Adrenal gland (tissue), 12 donors: ENCODE results near the gene CYTH3. TPM values are rescaled to one million over a fixed set of nuclear protein-coding genes. Genes with fewer than 3 reads are reported as not detected.

Source experiments
- DNase-seq, 7 donors: peaks; one replicate each; pipeline ENCODE4 v3.0.0-alpha.2; 2019 to 2020
- H3K27ac ChIP-seq, 5 donors: fragments of 200-600 bp; sonication (generic) in 4 of 5; 1 replicate in 3 of 5; 2 replicates in 2 of 5; pipeline versions ENCODE4 v1.5.1 to v1.8.0; 2016 to 2020; ENCODE audit warnings: mild to moderate bottlenecking in 1 of 5
- H3K27me3 ChIP-seq: fragments of 200-600 bp; 2 replicates; pipeline ENCODE4 v1.8.0; 2021
- H3K36me3 ChIP-seq, 2 donors: fragments of 200-600 bp; replicated peaks in 1 of 2; 1 replicate in 1 of 2; 2 replicates in 1 of 2; pipeline versions ENCODE4 v1.5.1 to v1.8.0; 2018 to 2022
- H3K4me1 ChIP-seq, 2 donors: fragments of 200-600 bp; replicated peaks in 1 of 2; 1 replicate in 1 of 2; 2 replicates in 1 of 2; pipeline versions ENCODE4 v1.5.1 to v1.8.0; 2018 to 2021
- H3K4me3 ChIP-seq, 4 donors: fragments of 200-600 bp; sonication (generic) in 3 of 4; one replicate each; pipeline ENCODE4 v1.5.1; 2016 to 2018
- H3K9me3 ChIP-seq, 3 donors: fragments of 200-600 bp; sonication (generic) in 1 of 3; replicated peaks in 1 of 3; 1 replicate in 2 of 3; 2 replicates in 1 of 3; pipeline versions ENCODE4 v1.5.1 to v1.8.0; 2016 to 2021
- POLR2A ChIP-seq, 2 donors: fragments of 450-650 bp; IDR thresholded peaks; one replicate each; pipeline ENCODE4 v1.6.1; 2017; ENCODE audit warnings: antibody characterized with exemption in 2 of 2, mild to moderate bottlenecking in 2 of 2, moderate library complexity in 1 of 2
- whole genome bisulfite sequencing, 4 donors: extraction: QIAGEN DNeasy Blood & Tissue Kit in 2 of 4; methylation state at CpG; one replicate each; pipeline versions ENCODE4 v1.1.5 to v1.1.7; 2013 to 2017; 5-methylcytosine and 5-hydroxymethylcytosine counted together
- intact Hi-C, 2 donors: fragments of 100-400 bp; cut with DNase I; formaldehyde crosslinking; loops; one replicate each; pipeline versions ENCODE4 v1.14.1 to v1.15.0; 2022 to 2023
- polyA plus RNA-seq, 3 donors: library from polyadenylated mRNA; stranded (reverse); fragments of 200-250 nt in 2 of 3; fragments of 350-450 nt in 1 of 3; fragmentation: Illumina TruSeq in 1 of 3; extraction: RNeasy Lipid Tissue Mini Kit (QIAGEN cat#74804) in 1 of 3; gene quantifications; one replicate each; pipeline ENCODE4 v1.2.3, GENCODE V29; 2013 to 2014
- total RNA-seq, 9 donors: library from RNA; depleted of rRNA in 4 of 9; stranded (reverse); fragments of >200 nt in 4 of 9; fragments of 120-200 nt in 1 of 9; fragmentation: NEBNext Ultra II Directional in 1 of 9; extraction: Animal tissue kit (Norgen Biotek cat#: 25700) in 1 of 9; gene quantifications; one replicate each; pipeline versions ENCODE4 v1.1.0 to v1.2.4, GENCODE V29; 2013 to 2023
- TF ChIP-seq, protein P1 (sequence below), 6 experiments: fragments of 450-650 bp in 4 of 6; fragments of 200-600 bp in 2 of 6; sonication (generic) in 1 of 6; IDR thresholded peaks; 1 replicate in 5 of 6; 2 replicates in 1 of 6; pipeline versions ENCODE4 v1.5.1 to v1.8.0; 2016 to 2021; ENCODE audit warnings: antibody characterized with exemption in 6 of 6, mild to moderate bottlenecking in 2 of 6, moderate library complexity in 1 of 6
- donor health status: healthy with polysubstance abuse.
- donor health status: Bipolar disorder and iron deficiency.
- donor health status: DM: yes; HTN: yes; CAD: no.
- donor health status: DM: no; HTN: no; CAD: no.
- donor health status: DM: no; HTN: no; CAD: no.
- donor health status: DM: yes; HTN: yes; CAD: no.

Gene CYTH3
- total and polyA plus RNA-seq, 12 donors, result 7.9 to 34.3 (median 17.0) TPM

DNA sequence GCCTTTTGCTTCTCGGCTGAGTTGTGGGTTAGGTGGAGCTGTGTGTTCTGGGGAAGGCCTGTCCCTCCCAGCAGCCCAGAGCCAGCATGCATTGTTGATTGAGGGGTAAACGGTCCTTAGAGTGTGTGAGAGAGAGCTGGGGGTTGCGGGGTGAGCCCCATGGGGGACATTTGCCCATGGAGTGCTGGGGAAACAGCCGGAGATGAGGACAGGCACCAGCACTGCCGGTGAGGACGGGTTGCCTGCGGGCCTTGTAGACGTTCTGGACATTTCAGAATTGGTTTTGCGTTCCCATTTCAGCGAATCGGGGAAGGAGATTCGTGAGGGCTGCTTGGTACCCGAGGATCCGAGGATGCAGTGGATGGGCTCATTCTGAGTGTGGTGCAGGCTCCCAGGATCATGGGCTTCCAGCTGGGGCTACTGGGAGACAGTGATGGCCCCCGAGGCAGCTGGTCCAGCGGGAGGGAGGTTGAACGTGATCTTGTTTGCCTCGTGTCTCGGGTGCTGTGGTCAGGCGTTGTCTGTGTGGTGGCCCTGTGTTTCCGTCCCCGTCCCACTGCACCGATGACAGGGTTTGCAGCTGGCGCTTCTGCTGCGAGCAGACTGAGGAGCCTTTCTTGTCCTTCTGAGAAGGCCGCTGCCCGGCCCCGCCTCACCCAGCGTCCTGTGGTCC is 113.9 kb downstream of the CYTH3 start:
- peak in 1 of 7 donors; percentile 56 for DNase-seq
- TF ChIP-seq, protein P1, sequence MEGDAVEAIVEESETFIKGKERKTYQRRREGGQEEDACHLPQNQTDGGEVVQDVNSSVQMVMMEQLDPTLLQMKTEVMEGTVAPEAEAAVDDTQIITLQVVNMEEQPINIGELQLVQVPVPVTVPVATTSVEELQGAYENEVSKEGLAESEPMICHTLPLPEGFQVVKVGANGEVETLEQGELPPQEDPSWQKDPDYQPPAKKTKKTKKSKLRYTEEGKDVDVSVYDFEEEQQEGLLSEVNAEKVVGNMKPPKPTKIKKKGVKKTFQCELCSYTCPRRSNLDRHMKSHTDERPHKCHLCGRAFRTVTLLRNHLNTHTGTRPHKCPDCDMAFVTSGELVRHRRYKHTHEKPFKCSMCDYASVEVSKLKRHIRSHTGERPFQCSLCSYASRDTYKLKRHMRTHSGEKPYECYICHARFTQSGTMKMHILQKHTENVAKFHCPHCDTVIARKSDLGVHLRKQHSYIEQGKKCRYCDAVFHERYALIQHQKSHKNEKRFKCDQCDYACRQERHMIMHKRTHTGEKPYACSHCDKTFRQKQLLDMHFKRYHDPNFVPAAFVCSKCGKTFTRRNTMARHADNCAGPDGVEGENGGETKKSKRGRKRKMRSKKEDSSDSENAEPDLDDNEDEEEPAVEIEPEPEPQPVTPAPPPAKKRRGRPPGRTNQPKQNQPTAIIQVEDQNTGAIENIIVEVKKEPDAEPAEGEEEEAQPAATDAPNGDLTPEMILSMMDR (IDR thresholded peaks at IDR 0.05), result no peak
- TF ChIP-seq POLR2A (IDR thresholded peaks at IDR 0.05), result no peak
- WGBS, 4 donors, result 90 to 94% (median 92%) methylated on average over 21 to 29 of the region's 29 CpGs
- Histone ChIP-seq H3K27me3 (no peaks in the 10 kb centered on the region), H3K9me3 (no peaks in the 10 kb centered on the region), H3K27ac (no peak overlapping the region), H3K4me3 (no peak overlapping the region), H3K36me3 (peaks cover 0 to 45% of the 10 kb centered on the region in 2 donors), H3K4me1 (peaks cover 0 to 24% of the 10 kb centered on the region in 2 donors)
- intact Hi-C loops, result loop anchor here in 1 of 2 donors (5.0 kb wide), 1 partner anchor 169 kb away; no protein-coding TSS in a partner anchor

DNA sequence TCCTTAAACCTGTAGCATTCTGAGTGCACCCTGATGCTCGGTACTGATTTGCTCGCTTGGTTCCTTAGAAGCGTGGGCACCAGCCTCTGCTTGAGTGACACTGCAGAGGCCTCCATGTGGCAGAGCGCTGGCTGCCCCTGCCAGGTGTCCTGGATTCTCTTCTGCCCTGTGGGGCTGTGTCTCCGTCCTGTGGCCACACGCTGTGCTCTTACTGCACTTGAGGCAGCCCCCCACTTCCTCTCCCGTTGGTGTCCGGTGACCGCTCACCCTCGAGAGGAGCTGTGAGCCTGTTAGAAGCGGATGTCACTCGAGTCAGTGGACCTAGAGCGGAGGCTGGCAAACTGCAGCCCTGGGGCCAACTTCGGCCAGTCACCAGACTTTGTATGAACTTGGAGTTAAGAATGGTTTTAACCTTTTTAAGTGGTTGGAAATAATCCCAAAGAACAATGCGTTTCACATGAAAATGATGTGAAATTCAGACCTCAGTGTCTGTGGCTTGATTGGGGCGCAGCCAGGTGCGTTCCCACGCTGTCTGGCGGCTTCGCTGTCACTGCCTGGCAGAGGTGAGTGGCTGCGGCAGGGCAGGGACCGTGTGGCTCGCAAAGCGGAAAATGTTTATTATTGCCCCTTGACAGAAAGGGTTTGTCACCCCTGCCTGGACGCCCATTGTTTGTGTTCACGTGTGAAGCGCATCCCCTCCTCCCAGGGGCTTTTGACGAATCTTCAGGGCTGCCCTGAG is 114.6 kb downstream of the CYTH3 start:
- WGBS, 4 donors, result 93 to 95% (median 94%) methylated on average over 24 to 28 of the region's 28 CpGs
- intact Hi-C loops, result loop anchor here in 1 of 2 donors (5.0 kb wide), 1 partner anchor 169 kb away; no protein-coding TSS in a partner anchor
- Histone ChIP-seq H3K4me3 (no peak overlapping the region), H3K36me3 (peaks cover 0 to 51% of the 10 kb centered on the region in 2 donors), H3K9me3 (no peaks in the 10 kb centered on the region), H3K27ac (no peak overlapping the region), H3K27me3 (no peaks in the 10 kb centered on the region), H3K4me1 (peaks cover 0 to 24% of the 10 kb centered on the region in 2 donors)
- TF ChIP-seq, protein P1 (IDR thresholded peaks at IDR 0.05), result no peak
- no peak for TF ChIP-seq POLR2A (IDR thresholded peaks at IDR 0.05)
- peak in 1 of 7 donors; percentile 51 for DNase-seq

DNA sequence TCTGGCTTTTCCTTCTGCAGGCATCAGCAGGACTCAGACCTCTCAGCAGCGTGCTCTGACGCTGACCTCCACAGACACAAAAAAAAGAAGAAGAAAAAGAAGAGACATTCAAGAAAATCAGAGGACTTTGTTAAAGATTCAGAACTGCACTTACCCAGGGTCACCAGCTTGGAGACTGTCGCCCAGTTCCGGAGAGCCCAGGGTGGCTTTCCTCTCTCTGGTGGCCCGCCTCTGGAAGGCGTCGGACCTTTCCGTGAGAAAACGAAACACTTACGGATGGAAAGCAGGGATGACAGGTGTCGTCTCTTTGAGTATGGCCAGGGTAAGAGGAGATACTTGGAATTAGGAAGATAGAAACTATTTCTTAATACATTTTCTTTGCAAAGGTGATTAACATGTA is 115.7 kb downstream of the CYTH3 start:
- WGBS, 4 donors, result 92 to 95% (median 94%) methylated on average over 11 of the region's 11 CpGs
- no peaks in the 10 kb centered on the region for H3K27me3 ChIP-seq
- TF ChIP-seq, protein P1 (IDR thresholded peaks at IDR 0.05), result no peak
- no peak for TF ChIP-seq POLR2A (IDR thresholded peaks at IDR 0.05)
- H3K4me3 ChIP-seq, result no peak overlapping the region
- no peaks in the 10 kb centered on the region for H3K9me3 ChIP-seq
- intact Hi-C loops, result loop anchor here in 1 of 2 donors (5.0 kb wide), 1 partner anchor 171 kb away; no protein-coding TSS in a partner anchor
- H3K36me3 ChIP-seq, result peaks cover 0 to 62% of the 10 kb centered on the region in 2 donors
- DNase-seq, result no peak
- peaks cover 0 to 20% of the 10 kb centered on the region in 2 donors for H3K4me1 ChIP-seq
- H3K27ac ChIP-seq, result no peak overlapping the region

DNA sequence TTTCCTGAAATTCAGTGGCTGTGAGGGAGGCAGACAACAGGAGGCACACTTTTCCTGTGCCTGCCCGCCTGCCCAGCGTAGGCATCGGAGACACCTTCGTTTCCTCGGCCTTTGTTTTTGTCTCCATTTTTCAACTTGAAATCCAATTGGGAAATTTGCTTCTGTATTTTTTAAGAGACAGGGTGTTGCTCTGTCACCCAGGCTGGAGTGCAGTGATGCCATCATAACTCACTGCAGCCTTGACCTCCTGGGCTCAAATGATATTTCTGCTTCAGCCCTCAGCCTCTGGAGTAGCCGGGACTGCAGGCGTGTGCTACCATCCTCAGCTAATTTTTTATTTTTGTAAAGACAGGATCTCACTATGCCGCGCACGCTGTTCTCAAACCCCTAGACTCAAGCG is 116.8 kb downstream of the CYTH3 start:
- Histone ChIP-seq H3K4me1 (peaks cover 0 to 12% of the 10 kb centered on the region in 2 donors), H3K27me3 (no peaks in the 10 kb centered on the region), H3K36me3 (peaks cover 0 to 71% of the 10 kb centered on the region in 2 donors), H3K4me3 (no peak overlapping the region), H3K9me3 (no peaks in the 10 kb centered on the region), H3K27ac (peak overlapping the region in 1 of 5 donors; percentile 34)
- WGBS, 4 donors, result 57 to 64% (median 60%) methylated on average over 11 of the region's 11 CpGs
- intact Hi-C loops, result loop anchor here in 1 of 2 donors (5.0 kb wide), 1 partner anchor 172 kb away; no protein-coding TSS in a partner anchor
- TF ChIP-seq POLR2A (IDR thresholded peaks at IDR 0.05), result no peak
- TF ChIP-seq, protein P1 (IDR thresholded peaks at IDR 0.05), result no peak
- peak in 6 of 7 donors; percentile 44 to 68 (median 48) for DNase-seq
